Measurements from ENCODE around the gene NPC2. TPM values are rescaled to one million over a fixed set of nuclear protein-coding genes. Genes with fewer than 3 reads are reported as not detected.

NPC2 gene
- total and polyA plus RNA-seq, 9 of the 15 experiments (the other 6 are each of a cell fraction or from before 2014, with no cell fraction given) = 16.6 to 74.1 (median 32.6) TPM

DNA sequence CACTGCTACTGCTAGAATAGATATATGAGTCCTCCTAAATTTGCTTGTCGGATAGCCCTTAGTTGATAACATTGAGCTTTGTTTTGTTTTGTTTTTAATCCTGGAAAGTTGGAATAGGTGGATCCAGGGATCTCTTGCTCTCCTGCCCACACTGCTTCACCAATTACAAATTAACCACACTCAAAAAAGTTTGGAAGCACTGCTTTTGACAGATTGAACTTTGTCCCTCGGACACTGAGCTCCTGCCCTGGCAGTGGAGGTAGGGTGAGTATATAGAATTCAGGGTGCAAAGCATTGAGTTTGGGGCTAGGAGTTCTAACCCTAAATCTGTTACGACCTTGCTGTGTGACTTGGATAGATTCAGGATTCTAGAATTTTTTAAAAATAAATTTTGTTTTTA is 52.0 kb downstream of the NPC2 start:
- Histone ChIP-seq H3K27ac (ENCODE audit: extremely low read depth, low read depth, low read length) (no peak overlapping the region), H3K27me3 (ENCODE audit: control insufficient read depth in 2 of 2, insufficient read depth in 2 of 2, low read length in 2 of 2) (peaks cover 0 to 4% of the 10 kb centered on the region in 2 experiments; a peak in 2 of 5 replicates), H2AFZ (ENCODE audit: low read depth, low read length) (no peak overlapping the region), H4K20me1 (replicated peaks; ENCODE audit: control insufficient read depth, insufficient read depth, low read length) (no peaks in the 10 kb centered on the region), H3K4me3 (no peak overlapping the region), H3K79me2 (ENCODE audit: control insufficient read depth, insufficient read depth, low read length) (no peaks in the 10 kb centered on the region), H3K4me1 (replicated peaks in 1 of 2; ENCODE audit: control insufficient read depth in 2 of 2, insufficient read depth in 2 of 2, low read length in 2 of 2) (no peaks in the 10 kb centered on the region), H3K9me3 (replicated peaks; ENCODE audit: control insufficient read depth, insufficient read depth, low read depth, low read length) (no peaks in the 10 kb centered on the region), H3K4me2 (ENCODE audit: insufficient read depth, low read length) (no peak overlapping the region), H3K36me3 (ENCODE audit: control insufficient read depth, insufficient read depth, low read length) (no peaks in the 10 kb centered on the region), H3K9ac (ENCODE audit: insufficient read depth in 1 of 2, low read depth in 2 of 2, low read length in 2 of 2) (no peak overlapping the region), H3K9me1 (ENCODE audit: control insufficient read depth, insufficient read depth, low read length) (no peaks in the 10 kb centered on the region)
- no peak for FAIRE-seq
- TF ChIP-seq SRF (CRISPR knock-in tag; IDR thresholded peaks at IDR 0.05) (no peak), DDX20 (tag; IDR thresholded peaks at IDR 0.05; ENCODE audit: low read depth) (no peak), GATA2 (CRISPR knock-in tag; IDR thresholded peaks at IDR 0.05) (no peak), C11orf30 (IDR thresholded peaks at IDR 0.05; ENCODE audit: low read depth) (no peak), PCBP1 (IDR thresholded peaks at IDR 0.05; ENCODE audit: low read depth, low read length, poor library complexity, severe bottlenecking) (no peak), ZNF551 (CRISPR knock-in tag; IDR thresholded peaks at IDR 0.05) (no peak), RHOXF2B (CRISPR knock-in tag; conservative IDR thresholded peaks at IDR 0.05) (no peak), ZNF197 (CRISPR knock-in tag; IDR thresholded peaks at IDR 0.05; ENCODE audit: low read depth) (no peak), DACH1 (IDR thresholded peaks at IDR 0.05; ENCODE audit: partially characterized antibody) (no peak), GTF2A2 (tag; IDR thresholded peaks at IDR 0.05) (no peak), ZBTB17 (CRISPR knock-in tag; IDR thresholded peaks at IDR 0.05) (no peak), SIN3B (IDR thresholded peaks at IDR 0.05; ENCODE audit: low read depth) (no peak), PTTG1 (tag; IDR thresholded peaks at IDR 0.05; ENCODE audit: low read depth) (no peak), POLR2AphosphoS5 (IDR thresholded peaks at IDR 0.05; ENCODE audit: control insufficient read depth, insufficient read depth, low read depth, low read length) (no peak), JUN (IDR thresholded peaks at IDR 0.05; ENCODE audit: borderline replicate concordance, low read depth, low read length) (no peak), JUN (CRISPR knock-in tag; IDR thresholded peaks at IDR 0.05; ENCODE audit: borderline replicate concordance) (no peak), ZNF24 (IDR thresholded peaks at IDR 0.05) (no peak)
- TF ChIP-seq, protein P1, sequence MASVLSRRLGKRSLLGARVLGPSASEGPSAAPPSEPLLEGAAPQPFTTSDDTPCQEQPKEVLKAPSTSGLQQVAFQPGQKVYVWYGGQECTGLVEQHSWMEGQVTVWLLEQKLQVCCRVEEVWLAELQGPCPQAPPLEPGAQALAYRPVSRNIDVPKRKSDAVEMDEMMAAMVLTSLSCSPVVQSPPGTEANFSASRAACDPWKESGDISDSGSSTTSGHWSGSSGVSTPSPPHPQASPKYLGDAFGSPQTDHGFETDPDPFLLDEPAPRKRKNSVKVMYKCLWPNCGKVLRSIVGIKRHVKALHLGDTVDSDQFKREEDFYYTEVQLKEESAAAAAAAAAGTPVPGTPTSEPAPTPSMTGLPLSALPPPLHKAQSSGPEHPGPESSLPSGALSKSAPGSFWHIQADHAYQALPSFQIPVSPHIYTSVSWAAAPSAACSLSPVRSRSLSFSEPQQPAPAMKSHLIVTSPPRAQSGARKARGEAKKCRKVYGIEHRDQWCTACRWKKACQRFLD (CRISPR knock-in tag; IDR thresholded peaks at IDR 0.05) = no peak
- TF ChIP-seq, protein P2, sequence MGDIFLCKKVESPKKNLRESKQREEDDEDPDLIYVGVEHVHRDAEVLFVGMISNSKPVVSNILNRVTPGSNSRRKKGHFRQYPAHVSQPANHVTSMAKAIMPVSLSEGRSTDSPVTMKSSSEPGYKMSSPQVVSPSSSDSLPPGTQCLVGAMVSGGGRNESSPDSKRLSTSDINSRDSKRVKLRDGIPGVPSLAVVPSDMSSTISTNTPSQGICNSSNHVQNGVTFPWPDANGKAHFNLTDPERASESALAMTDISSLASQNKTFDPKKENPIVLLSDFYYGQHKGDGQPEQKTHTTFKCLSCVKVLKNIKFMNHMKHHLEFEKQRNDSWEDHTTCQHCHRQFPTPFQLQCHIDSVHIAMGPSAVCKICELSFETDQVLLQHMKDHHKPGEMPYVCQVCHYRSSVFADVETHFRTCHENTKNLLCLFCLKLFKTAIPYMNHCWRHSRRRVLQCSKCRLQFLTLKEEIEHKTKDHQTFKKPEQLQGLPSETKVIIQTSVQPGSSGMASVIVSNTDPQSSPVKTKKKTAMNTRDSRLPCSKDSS (IDR thresholded peaks at IDR 0.05; ENCODE audit: low read depth, partially characterized antibody) = no peak
- no peak for ATAC-seq
- CTCF ChIA-PET (ENCODE audit: low intra/inter-chr PET ratio) = no interaction called here
- no TSS peak for BruUV-seq (replicated peaks)
- intact Hi-C loops (cut with micrococcal nuclease) = no loop called here
- in situ Hi-C loops (cut with MboI) = no loop called here
- DNase-seq (ENCODE audit: extremely low read depth in 1 of 4, low spot score in 3 of 4) = no peak
- 0% methylated on average over 3 of the region's 3 CpGs for WGBS (ENCODE audit: insufficient coverage, low coverage, missing lambda C conversion rate)
- POLR2A ChIA-PET = interaction anchor here (0.6 to 0.8 kb wide), 2 partner anchors 12 to 14 kb away, joined by 3 to 4 read pairs; no protein-coding TSS in a partner anchor

Data from K562 (cell line).